Stimulated activated memory B cell treated with anti-CD40 and anti-IgM and Interleukin-4, amounts not matched to agents 10 μg/mL and 1 μg/mL and 100 μg/mL, for 72 hours (primary cell): Measurements from ENCODE around the gene KLK11.

Experiments used
- ATAC-seq: fragments of 150-1000 bp; cut with Tn5 transposase; 2 replicates; pipeline ENCODE4 v1.10.0; 2021
- H3K27ac Mint-ChIP-seq: one replicate; pipeline ENCODE4 v1.8.0; 2022; ENCODE audit warnings: mild to moderate bottlenecking, mixed read lengths
- H3K27me3 Mint-ChIP-seq: one replicate; pipeline ENCODE4 v1.8.0; 2022; ENCODE audit warnings: mixed read lengths
- H3K36me3 Mint-ChIP-seq: one replicate; pipeline ENCODE4 v1.8.0; 2022; ENCODE audit warnings: mixed read lengths
- H3K4me1 Mint-ChIP-seq: one replicate; pipeline ENCODE4 v1.8.0; 2022; ENCODE audit warnings: mixed read lengths
- H3K4me3 Mint-ChIP-seq: one replicate; pipeline ENCODE4 v1.8.0; 2022; ENCODE audit warnings: mild to moderate bottlenecking, moderate library complexity, mixed read lengths
- H3K9me3 Mint-ChIP-seq: one replicate; pipeline ENCODE4 v1.8.0; 2022; ENCODE audit warnings: mixed read lengths

Gene KLK11, protein sequence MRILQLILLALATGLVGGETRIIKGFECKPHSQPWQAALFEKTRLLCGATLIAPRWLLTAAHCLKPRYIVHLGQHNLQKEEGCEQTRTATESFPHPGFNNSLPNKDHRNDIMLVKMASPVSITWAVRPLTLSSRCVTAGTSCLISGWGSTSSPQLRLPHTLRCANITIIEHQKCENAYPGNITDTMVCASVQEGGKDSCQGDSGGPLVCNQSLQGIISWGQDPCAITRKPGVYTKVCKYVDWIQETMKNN

DNA sequence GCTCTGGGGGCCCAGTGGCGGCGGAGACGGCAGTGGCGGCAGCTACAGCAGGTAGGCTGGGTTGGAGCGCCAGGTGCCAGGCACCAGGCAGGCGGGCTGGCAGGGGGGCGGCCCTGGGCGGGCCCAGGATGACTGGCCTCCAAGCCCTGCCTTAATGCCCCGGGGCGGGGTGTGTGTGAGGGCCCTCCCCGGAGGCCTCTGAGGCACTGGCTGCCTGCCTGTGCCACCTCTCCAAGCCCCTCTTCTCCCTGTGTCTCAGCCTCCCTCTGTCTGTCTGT, at the start of gene KLK11:
TSS of gene KLK11 (minus strand) at position 63 of the 278 bp plus-strand sequence. CDS start 985 bp downstream, outside the sequence.
- no peak within 1 kb of the TSS for H3K27ac Mint-ChIP-seq
- H3K36me3 Mint-ChIP-seq, result no peaks in the 10 kb centered on the region
- H3K4me1 Mint-ChIP-seq, result no peaks in the 10 kb centered on the region
- peaks cover 16% of the 10 kb centered on the region for H3K9me3 Mint-ChIP-seq
- peak; percentile 48 for ATAC-seq
- H3K27me3 Mint-ChIP-seq, result peaks cover 57% of the 10 kb centered on the region
- no peak within 1 kb of the TSS for H3K4me3 Mint-ChIP-seq

DNA sequence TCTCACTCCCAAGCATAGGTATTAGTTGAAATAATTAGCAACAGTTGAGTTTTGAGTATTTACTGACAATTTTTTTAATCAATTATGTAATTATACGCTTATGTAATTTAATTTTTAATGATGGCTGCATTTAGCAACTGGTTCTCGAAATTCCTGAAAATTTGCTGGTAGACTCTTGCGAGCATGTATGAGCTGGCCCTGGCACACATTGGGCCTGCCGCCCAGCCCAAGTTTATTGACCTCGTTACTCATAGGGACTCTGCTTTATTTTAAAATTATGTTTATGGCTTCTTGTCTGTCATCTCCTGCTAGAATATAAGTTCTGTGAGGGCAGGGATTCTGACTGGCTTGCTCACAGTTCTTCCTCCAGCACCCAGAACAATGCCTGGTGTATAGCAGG, 49.6 kb upstream of the KLK11 start:
- Mint-ChIP-seq H3K27me3 (peaks cover 25% of the 10 kb centered on the region), H3K36me3 (no peaks in the 10 kb centered on the region), H3K27ac (no peak overlapping the region), H3K9me3 (peaks cover 11% of the 10 kb centered on the region), H3K4me3 (no peak overlapping the region), H3K4me1 (no peaks in the 10 kb centered on the region)
- no peak for ATAC-seq

DNA sequence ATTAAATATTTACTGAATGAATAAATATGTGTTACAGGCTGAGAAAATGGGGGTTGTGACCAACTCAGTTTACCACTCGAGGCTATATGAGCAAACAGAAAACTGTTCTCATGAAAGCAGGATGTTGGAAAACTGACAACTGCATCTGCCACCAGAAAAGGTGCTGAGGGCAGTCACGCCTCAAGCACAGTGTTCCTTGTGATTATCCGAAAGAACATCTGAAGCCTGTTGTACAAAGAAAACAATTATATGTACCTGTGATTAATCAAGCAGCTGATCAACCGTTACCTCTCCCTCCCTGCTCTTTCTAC, 44.6 kb upstream of the KLK11 start:
- no peak for ATAC-seq
- Mint-ChIP-seq H3K27ac (no peak overlapping the region), H3K9me3 (peaks cover 21% of the 10 kb centered on the region), H3K27me3 (peaks cover 12% of the 10 kb centered on the region), H3K36me3 (no peaks in the 10 kb centered on the region), H3K4me3 (no peak overlapping the region), H3K4me1 (no peaks in the 10 kb centered on the region)

DNA sequence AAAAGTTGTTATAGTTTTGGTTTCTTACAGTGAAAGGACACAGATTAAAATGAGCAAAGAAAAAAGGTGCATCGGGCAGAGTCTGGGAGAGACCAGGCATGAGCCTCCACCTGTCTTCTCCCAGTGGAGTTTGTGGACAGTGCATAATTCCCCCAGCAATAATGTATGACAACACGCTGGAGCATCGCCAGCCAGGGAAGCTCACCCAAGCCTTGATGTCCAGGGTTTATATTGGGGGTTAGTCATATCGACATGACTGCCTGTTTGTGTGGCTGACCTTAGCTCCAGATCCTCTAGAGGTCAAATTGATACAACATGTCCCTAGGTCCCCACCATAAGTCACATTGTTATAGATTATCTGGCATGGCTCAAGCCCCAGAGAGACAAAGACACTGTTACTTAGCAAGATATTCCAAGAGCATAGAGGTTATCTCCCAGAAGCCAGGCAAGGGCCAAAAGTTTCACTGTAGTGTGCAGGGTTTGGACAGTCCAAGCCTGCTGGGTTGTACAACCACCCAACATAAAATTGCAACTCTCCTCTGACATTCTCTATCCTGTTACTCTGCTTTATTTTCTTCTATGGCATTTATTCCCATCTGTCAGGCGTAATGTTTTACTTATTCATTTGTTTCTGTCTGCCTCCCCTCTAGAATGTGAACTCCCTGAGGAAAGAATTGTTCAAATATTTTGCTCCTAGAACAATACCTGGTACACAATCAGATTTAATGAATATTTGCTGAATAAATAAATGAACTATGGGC, 44.1 kb upstream of the KLK11 start:
- Mint-ChIP-seq H3K27me3 (peaks cover 11% of the 10 kb centered on the region), H3K4me3 (no peak overlapping the region), H3K9me3 (peaks cover 23% of the 10 kb centered on the region), H3K27ac (no peak overlapping the region), H3K36me3 (no peaks in the 10 kb centered on the region), H3K4me1 (no peaks in the 10 kb centered on the region)
- no peak for ATAC-seq

DNA sequence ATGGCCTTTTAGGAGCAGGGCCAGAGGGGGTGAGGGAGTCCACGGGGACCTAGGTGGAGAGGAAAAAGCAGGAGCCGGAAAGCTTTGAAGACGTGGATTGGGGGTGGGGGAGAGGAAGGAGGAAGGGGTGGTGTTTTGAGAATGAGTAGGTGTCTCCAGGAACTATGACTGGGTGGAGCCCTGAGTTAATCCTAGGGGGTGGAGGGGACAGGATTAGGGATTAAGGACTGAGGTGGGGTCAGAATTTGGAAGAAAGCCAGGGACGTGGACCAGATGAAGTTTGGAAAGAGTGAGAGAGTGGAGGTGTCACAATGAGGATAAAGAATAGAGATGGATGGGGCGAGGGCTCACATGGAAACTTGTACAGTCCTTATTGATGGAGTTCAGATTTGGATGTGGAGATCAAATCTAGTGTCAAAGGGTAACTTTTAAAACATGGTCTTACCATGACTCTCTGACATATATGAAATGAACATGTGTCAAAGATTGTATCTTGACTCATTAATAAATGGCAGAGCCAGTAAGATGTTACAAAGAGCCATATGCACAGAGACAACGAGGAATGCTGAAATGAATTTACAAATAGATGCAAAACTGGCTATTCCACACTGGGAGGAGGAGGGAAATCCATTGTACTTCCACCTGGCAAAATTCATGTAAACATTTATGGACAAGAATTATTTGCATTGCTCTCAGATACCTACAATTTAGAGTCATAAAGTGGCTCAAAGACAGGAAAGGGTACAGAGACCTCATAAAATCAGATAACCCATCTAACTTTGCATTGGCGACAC, 40.2 kb upstream of the KLK11 start:
- ATAC-seq, result no peak
- peaks cover 9% of the 10 kb centered on the region for H3K27me3 Mint-ChIP-seq
- H3K4me1 Mint-ChIP-seq, result no peaks in the 10 kb centered on the region
- H3K9me3 Mint-ChIP-seq, result peaks cover 14% of the 10 kb centered on the region
- H3K27ac Mint-ChIP-seq, result no peak overlapping the region
- H3K36me3 Mint-ChIP-seq, result no peaks in the 10 kb centered on the region
- H3K4me3 Mint-ChIP-seq, result no peak overlapping the region

DNA sequence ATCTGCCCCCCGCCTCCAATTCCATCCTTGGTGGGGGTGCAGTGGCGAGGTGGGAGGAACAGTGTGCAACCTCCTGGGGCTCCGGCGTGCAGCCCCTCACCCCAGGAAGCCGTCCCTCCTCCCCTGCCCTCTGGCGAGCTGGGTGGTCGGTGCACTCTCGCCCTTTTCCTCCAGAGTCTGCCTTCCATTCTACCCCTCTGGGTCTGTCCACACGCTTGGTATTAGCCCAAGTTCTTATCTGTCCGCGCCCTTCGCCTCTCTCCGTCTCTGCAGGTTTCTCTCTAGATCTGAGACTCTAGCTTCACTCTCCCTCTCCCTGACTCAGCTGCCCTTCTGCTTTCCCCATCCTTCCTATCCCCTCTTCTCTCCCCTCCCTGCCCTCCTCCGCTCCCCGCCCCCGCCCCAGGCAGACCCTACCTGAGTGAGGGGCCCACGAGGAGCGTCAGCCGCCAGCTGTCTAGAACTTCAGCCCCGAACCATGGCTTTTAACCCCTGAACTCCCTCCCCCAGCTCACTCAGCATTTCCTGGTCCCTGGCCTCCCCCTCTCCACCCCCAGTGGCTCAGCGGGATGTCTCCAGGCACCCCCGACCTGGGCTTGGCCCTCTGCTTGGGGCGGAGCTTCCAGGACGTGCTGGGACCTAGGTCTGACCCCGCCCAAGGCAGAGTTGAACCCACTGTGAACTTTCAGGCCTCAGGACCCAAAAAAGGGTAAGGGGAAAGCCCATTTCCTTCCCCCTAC, 39.0 kb upstream of the KLK11 start:
- no peak overlapping the region for H3K4me3 Mint-ChIP-seq
- H3K27ac Mint-ChIP-seq, result no peak overlapping the region
- ATAC-seq, result no peak
- H3K4me1 Mint-ChIP-seq, result no peaks in the 10 kb centered on the region
- H3K9me3 Mint-ChIP-seq, result peaks cover 22% of the 10 kb centered on the region
- no peaks in the 10 kb centered on the region for H3K36me3 Mint-ChIP-seq
- peaks cover 21% of the 10 kb centered on the region for H3K27me3 Mint-ChIP-seq

DNA sequence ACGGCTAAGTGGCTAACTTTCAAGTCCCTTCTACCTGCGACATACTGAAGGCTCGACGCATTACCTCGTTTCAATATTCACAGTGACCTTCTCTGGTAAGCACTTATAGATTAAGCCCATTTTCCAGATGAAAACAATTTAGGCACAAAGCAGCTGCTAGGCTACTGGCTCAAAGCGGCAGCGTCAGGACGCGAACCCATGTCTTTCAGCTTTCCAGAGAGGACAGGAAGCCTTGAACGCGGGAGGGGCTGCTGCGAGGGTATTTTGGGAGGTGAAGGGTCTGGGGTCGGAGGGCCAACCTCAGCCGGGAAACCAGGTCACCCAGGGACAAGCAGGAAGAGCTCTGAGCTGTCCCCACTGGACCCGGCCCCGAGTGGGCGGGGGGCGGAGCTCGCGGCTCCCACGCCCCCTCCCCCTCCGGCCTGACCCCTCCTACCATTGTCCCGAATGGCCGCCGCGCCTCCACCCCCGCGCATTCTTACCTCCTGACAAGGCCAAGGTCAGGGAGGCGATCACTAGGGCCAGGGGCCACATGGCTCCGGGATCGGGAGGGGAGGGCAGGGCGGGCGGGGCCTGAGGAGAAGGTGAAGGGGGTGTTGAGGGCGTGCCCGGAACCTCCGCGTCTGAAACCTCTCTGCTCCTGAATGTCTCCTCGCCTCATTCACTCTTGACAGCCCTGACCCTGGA, 38.3 kb upstream of the KLK11 start, which contains the start of gene KLK13:
TSS of gene KLK13 (minus strand) at position 559 of the 687 bp plus-strand sequence. CDS start at position 534, 25 bp downstream.
- Mint-ChIP-seq H3K27ac (no peak within 1 kb of the TSS), H3K4me1 (no peaks in the 10 kb centered on the region), H3K36me3 (no peaks in the 10 kb centered on the region), H3K9me3 (peaks cover 26% of the 10 kb centered on the region), H3K4me3 (no peak within 1 kb of the TSS), H3K27me3 (peaks cover 28% of the 10 kb centered on the region)
- ATAC-seq, result no peak

DNA sequence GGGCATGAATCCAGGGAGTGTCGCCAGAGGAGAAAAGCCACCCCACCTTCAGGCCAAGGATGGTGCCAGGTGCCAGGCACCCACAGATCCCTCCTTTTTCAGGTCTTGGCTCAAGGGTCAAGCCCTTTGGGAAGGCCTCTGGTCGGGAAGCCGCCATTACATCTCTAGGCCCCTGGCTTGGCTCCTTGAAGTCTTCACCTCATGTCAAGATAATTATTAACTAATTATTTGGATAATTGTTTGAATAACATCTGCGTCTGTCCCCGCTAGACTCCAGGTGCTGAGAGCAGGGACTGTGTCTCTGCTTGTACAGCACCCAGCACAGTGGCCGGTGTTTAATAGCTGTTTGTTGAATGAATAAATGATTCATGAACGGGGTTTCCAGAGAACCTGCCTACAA, 37.2 kb upstream of the KLK11 start:
- peaks cover 32% of the 10 kb centered on the region for H3K27me3 Mint-ChIP-seq

DNA sequence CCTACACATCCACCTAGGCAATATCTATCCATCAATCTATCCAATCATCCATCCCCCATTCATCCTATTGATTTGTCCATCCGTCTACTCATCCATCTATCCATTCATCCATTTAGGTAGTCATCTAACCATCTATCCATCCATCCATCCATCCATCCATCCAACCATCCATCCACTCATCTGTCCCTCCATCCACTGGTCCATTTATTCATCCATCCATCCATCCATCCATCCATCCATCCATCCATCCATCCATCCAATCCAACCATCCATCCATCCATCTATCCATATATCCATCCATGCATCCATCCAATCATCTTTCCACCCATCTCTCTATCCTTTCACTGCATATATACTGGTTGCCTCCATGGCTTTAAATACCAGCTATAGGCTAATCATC, 34.6 kb upstream of the KLK11 start:
- ATAC-seq, result no peak
- H3K4me3 Mint-ChIP-seq, result no peak overlapping the region
- H3K9me3 Mint-ChIP-seq, result peaks cover 21% of the 10 kb centered on the region
- H3K27ac Mint-ChIP-seq, result no peak overlapping the region
- no peaks in the 10 kb centered on the region for H3K4me1 Mint-ChIP-seq
- H3K36me3 Mint-ChIP-seq, result no peaks in the 10 kb centered on the region
- peaks cover 47% of the 10 kb centered on the region for H3K27me3 Mint-ChIP-seq

More for the DNA sequence above, 37.2 kb upstream of the KLK11 start:
- H3K9me3 Mint-ChIP-seq, result peaks cover 29% of the 10 kb centered on the region
- no peak for ATAC-seq
- no peaks in the 10 kb centered on the region for H3K36me3 Mint-ChIP-seq
- no peak overlapping the region for H3K4me3 Mint-ChIP-seq
- H3K4me1 Mint-ChIP-seq, result no peaks in the 10 kb centered on the region
- H3K27ac Mint-ChIP-seq, result no peak overlapping the region

DNA sequence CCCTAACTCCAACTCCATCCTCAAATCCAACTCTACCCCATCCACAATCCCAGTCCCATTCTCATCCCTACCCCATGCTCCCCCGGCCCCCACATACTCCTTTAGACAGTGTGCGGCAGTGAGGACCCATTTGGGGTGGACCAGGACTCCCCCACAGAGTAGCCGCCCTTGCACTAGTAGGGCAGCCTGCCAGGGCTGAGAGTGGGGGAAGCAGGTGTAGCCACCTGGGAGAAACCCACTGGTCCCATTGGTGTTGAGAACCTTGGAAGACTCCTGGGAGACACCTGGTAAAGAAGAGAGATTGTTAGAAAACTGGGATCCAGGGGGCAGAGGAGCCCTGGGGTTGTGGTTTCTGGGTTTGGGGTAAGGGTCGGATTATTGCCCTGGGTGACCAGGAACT, 33.9 kb upstream of the KLK11 start:
- H3K27me3 Mint-ChIP-seq, result peaks cover 52% of the 10 kb centered on the region
- H3K36me3 Mint-ChIP-seq, result no peaks in the 10 kb centered on the region
- H3K9me3 Mint-ChIP-seq, result peaks cover 22% of the 10 kb centered on the region
- ATAC-seq, result no peak
- no peak overlapping the region for H3K27ac Mint-ChIP-seq
- no peak overlapping the region for H3K4me3 Mint-ChIP-seq
- no peaks in the 10 kb centered on the region for H3K4me1 Mint-ChIP-seq

DNA sequence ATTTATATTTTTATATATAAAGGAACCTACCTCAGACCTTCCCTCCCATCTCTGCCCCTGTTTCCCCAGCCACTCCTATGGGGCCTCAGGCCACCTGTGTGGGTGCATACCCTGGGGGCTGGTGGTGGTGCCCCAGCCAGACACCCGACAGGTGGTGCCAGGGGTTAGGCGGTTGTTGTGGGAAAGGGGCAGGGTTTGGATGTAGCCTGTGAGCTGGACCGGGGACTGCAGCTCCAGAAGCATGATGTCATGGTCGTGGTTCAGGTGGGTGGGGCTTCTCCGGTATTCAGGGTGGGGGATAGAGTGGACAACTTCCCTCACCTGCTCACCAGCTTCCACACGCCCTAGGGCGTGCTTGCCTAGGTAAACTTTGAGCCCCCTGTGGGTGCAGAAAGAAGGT, 33.3 kb upstream of the KLK11 start:
- Mint-ChIP-seq H3K9me3 (peaks cover 22% of the 10 kb centered on the region), H3K27ac (no peak overlapping the region), H3K4me1 (no peaks in the 10 kb centered on the region), H3K27me3 (peaks cover 57% of the 10 kb centered on the region), H3K36me3 (no peaks in the 10 kb centered on the region), H3K4me3 (no peak overlapping the region)
- ATAC-seq, result no peak

DNA sequence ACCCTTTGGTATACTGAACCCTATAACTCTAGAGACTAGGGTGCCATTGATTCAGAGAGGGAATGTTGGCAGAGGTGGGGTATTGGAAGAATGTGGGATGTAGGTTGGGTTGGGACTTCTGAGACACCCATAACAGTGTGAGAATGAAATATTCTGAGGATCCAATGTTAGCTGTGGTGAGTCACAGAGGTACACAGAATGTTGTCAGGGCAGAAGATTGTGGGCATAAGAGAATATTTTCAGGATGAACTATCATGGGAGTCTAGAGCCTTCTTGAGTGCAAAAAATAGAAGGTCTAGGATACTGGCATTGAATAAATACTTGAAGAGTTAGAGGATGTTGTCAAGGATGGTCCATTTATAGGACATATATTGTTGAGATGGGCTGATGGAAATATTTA, 29.4 kb upstream of the KLK11 start:
- no peaks in the 10 kb centered on the region for H3K36me3 Mint-ChIP-seq
- peaks cover 13% of the 10 kb centered on the region for H3K9me3 Mint-ChIP-seq
- ATAC-seq, result no peak
- H3K27me3 Mint-ChIP-seq, result peaks cover 61% of the 10 kb centered on the region
- no peak overlapping the region for H3K4me3 Mint-ChIP-seq
- no peak overlapping the region for H3K27ac Mint-ChIP-seq
- H3K4me1 Mint-ChIP-seq, result no peaks in the 10 kb centered on the region

DNA sequence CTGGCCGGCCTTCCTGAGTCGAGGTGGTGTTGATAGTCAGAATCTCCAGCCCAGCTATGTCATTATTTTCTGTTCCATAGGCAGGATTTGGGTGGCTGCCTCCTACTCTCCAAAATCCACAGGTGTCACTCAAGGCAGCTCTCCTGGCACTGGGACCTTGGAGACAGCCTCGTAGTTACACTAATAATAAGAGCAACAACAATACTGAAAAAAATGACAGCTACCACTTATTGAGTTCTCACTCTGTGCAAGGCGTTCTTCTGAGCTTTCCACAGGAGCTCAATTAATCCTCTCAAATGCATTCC, 20.6 kb upstream of the KLK11 start:
- Mint-ChIP-seq H3K4me1 (no peaks in the 10 kb centered on the region), H3K27ac (no peak overlapping the region), H3K36me3 (no peaks in the 10 kb centered on the region), H3K4me3 (no peak overlapping the region), H3K27me3 (peaks cover 7% of the 10 kb centered on the region), H3K9me3 (peaks cover 9% of the 10 kb centered on the region)
- ATAC-seq, result no peak

DNA sequence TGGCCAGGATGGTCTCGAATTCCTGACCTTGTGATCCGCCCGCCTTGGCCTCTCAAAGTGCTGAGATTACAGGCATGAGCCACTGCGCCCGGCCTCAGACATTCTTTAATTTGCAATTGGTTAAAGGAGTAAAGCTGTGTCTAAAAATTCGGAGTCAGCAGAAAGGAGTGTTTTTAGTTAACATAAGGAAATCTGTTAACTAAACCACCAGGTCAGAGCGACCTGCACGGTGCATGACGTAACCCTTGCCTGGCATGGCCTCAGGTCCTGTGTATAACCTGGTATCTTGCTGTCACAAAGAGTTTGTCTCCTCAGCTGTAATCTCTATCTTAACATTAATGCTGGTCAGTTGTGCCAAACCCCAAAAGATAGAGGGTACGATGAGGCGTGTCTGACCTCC, 17.9 kb upstream of the KLK11 start:
- Mint-ChIP-seq H3K36me3 (no peaks in the 10 kb centered on the region), H3K27ac (no peak overlapping the region), H3K4me1 (no peaks in the 10 kb centered on the region), H3K9me3 (peaks cover 9% of the 10 kb centered on the region), H3K4me3 (no peak overlapping the region), H3K27me3 (peaks cover 5% of the 10 kb centered on the region)
- ATAC-seq, result no peak

DNA sequence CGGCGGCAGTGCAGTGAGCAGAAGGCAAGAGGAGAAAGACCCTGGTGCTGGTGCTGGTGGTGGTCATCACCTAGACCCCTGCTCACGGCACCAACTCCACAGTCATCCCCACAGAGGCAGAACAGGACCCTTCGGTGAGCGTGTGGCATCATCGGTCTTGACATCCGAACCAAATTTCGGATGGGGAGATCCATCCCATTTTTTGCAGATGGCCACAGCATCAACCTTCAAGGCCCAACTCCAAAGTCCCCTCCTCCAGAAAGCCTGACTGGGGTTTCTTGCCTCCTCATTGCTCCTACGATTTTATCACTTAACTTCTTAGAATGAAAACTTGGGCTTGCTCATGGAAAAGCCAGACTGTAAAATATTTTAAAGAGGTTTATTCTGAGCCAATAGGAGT, 17.1 kb upstream of the KLK11 start:
- no peaks in the 10 kb centered on the region for H3K27me3 Mint-ChIP-seq
- H3K27ac Mint-ChIP-seq, result no peak overlapping the region
- no peak overlapping the region for H3K4me3 Mint-ChIP-seq
- H3K4me1 Mint-ChIP-seq, result no peaks in the 10 kb centered on the region
- no peak for ATAC-seq
- no peaks in the 10 kb centered on the region for H3K36me3 Mint-ChIP-seq
- peaks cover 6% of the 10 kb centered on the region for H3K9me3 Mint-ChIP-seq
